H1 (cell line): ENCODE measurements around the gene MMP13.

Experiments
- EZH2 ChIP-seq: fragments of 200-600 bp; sonication (generic); IDR thresholded peaks from 2 replicates; pipeline ENCODE4 v1.7.1; 2012; ENCODE audit warnings: low read depth, mild to moderate bottlenecking, moderate library complexity, low read length, inconsistent platforms; ENCODE audit not compliant: severe bottlenecking
- FOSL1 ChIP-seq: IDR thresholded peaks from 2 replicates; pipeline ENCODE4 v1.6.1; 2011; ENCODE audit warnings: mild to moderate bottlenecking, low read depth, low read length, moderate library complexity; ENCODE audit not compliant: insufficient read depth
- POLR2A ChIP-seq, 2 experiments: IDR thresholded peaks; 1 replicate in 1 of 2; 2 replicates in 1 of 2; pipeline ENCODE4 v1.6.1; 2011; ENCODE audit warnings: low read depth in 2 of 2, low read length in 2 of 2, mild to moderate bottlenecking in 2 of 2; ENCODE audit errors: control extremely low read depth in 1 of 2
- POLR2AphosphoS5 ChIP-seq: IDR thresholded peaks from 2 replicates; pipeline ENCODE4 v1.6.1; 2011; ENCODE audit warnings: low read depth, low read length
- RFX5 ChIP-seq: IDR thresholded peaks from 2 replicates; pipeline ENCODE4 v1.6.1; 2011; ENCODE audit warnings: low read depth, low read length, improper control_type of control experiment, borderline replicate concordance
- SP1 ChIP-seq: IDR thresholded peaks from 2 replicates; pipeline ENCODE4 v1.6.1; 2011; ENCODE audit warnings: low read depth, low read length
- SRF ChIP-seq: IDR thresholded peaks from 2 replicates; pipeline ENCODE4 v1.6.1; 2011; ENCODE audit warnings: mild to moderate bottlenecking, low read depth, low read length, moderate library complexity
- SUZ12 ChIP-seq: fragments of 200-600 bp; sonication (generic); IDR thresholded peaks from 2 replicates; pipeline ENCODE4 v1.6.1; 2012; ENCODE audit warnings: mild to moderate bottlenecking, inconsistent platforms, low read length, moderate library complexity, mixed read lengths
- TAF1 ChIP-seq: IDR thresholded peaks from 2 replicates; pipeline ENCODE4 v1.6.1; 2011; ENCODE audit warnings: mild to moderate bottlenecking, low read depth, low read length
- TF ChIP-seq, protein P1 (sequence below): IDR thresholded peaks from 2 replicates; pipeline ENCODE4 v1.6.1; 2012; ENCODE audit warnings: low read length, inconsistent platforms
- TF ChIP-seq, protein P2 (sequence below), 3 experiments: IDR thresholded peaks; 1 replicate in 2 of 3; 2 replicates in 1 of 3; pipeline versions ENCODE4 v1.5.1 to v1.6.1; 2011; ENCODE audit warnings: low read length in 3 of 3, mild to moderate bottlenecking in 3 of 3, inconsistent platforms in 2 of 3, low read depth in 1 of 3, moderate library complexity in 1 of 3; ENCODE audit not compliant: insufficient read depth in 1 of 3; ENCODE audit errors: control extremely low read depth in 1 of 3

DNA sequence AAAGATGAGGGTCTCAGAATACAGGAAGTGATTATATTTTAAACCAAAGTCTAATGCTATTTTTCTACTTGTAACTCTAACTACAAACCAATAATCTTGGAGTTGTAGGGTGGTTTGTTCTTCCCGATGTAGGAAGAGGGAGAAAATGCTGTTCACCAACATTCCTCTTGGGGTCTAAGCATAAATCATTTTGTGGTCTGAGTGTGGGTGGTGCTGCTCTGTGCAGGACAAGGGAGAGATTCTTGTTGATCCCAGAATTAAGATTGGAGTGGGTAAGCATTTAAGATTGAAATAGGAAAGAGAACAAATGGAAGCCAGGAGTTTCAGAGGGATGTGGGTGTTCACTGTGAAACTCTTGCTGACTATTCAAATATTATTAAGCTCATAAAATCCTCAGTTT is 38.6 kb upstream of the MMP13 start:
- TF ChIP-seq, protein P1, sequence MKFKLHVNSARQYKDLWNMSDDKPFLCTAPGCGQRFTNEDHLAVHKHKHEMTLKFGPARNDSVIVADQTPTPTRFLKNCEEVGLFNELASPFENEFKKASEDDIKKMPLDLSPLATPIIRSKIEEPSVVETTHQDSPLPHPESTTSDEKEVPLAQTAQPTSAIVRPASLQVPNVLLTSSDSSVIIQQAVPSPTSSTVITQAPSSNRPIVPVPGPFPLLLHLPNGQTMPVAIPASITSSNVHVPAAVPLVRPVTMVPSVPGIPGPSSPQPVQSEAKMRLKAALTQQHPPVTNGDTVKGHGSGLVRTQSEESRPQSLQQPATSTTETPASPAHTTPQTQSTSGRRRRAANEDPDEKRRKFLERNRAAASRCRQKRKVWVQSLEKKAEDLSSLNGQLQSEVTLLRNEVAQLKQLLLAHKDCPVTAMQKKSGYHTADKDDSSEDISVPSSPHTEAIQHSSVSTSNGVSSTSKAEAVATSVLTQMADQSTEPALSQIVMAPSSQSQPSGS, result no peak
- TF ChIP-seq, protein P2, sequence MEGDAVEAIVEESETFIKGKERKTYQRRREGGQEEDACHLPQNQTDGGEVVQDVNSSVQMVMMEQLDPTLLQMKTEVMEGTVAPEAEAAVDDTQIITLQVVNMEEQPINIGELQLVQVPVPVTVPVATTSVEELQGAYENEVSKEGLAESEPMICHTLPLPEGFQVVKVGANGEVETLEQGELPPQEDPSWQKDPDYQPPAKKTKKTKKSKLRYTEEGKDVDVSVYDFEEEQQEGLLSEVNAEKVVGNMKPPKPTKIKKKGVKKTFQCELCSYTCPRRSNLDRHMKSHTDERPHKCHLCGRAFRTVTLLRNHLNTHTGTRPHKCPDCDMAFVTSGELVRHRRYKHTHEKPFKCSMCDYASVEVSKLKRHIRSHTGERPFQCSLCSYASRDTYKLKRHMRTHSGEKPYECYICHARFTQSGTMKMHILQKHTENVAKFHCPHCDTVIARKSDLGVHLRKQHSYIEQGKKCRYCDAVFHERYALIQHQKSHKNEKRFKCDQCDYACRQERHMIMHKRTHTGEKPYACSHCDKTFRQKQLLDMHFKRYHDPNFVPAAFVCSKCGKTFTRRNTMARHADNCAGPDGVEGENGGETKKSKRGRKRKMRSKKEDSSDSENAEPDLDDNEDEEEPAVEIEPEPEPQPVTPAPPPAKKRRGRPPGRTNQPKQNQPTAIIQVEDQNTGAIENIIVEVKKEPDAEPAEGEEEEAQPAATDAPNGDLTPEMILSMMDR (IDR thresholded peaks at IDR 0.05; ENCODE audit: control extremely low read depth in 1 of 3, insufficient read depth in 1 of 3, low read depth in 1 of 3, low read length in 3 of 3), result no peak
- TF ChIP-seq RFX5, result no peak
- TF ChIP-seq POLR2AphosphoS5, result no peak
- TF ChIP-seq FOSL1, result no peak
- TF ChIP-seq SP1, result no peak
- TF ChIP-seq TAF1, result no peak
- TF ChIP-seq SUZ12, result no peak
- no peak for TF ChIP-seq SRF
- no peak for TF ChIP-seq POLR2A (IDR thresholded peaks at IDR 0.05; ENCODE audit: control extremely low read depth in 1 of 2, low read depth in 2 of 2, low read length in 2 of 2)
- no peak for TF ChIP-seq EZH2
